ENCODE measurements around the gene MAPK10.

DNA sequence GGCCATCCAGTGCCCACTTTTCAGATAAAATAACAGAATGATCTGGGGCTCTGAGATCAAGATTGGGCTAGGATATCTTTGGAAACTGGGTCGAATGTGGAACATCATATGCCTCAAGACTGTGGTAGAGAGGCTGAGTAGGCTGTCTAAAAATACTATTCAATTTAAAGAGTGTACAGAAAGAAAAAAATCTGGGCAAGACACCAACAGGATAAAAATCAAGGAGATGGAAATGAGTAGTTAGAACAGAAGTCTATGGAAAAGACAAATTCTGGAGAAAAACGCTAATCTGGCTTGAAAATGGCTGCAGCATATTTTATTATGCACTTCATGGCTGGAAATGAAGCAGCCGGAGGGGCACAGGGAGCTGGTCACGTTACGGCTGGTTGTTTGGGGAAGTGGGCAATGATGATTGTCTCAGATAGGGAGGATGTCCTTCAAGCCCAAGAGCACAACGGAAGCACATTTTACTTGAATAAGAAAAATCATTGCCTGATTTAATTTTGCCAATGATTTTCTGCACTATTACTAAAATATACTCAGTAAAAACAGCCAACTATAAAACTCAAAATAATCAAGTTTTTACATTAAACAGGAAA lies 27.1 kb upstream of the MAPK10 start:
- no peak for TF ChIP-seq CTCF (IDR thresholded peaks at IDR 0.05)
- TF ChIP-seq POLR2A (IDR thresholded peaks at IDR 0.05) = no peak
- TF ChIP-seq POLR2AphosphoS5 (IDR thresholded peaks at IDR 0.05) = no peak

Measured in prostate gland (tissue), 2 donors.